HG02938 (cell line): Measurements from ENCODE around the gene PCDH15.
"Not testable (repeated sequence)": the region's sequence is repeated elsewhere in the genome, so short reads cannot be mapped to it uniquely, and the experiment has no call there.

ENCODE experiments used
- ATAC-seq: cut with Tn5 transposase; IDR thresholded peaks from one replicate; pipeline ENCODE4 v1.9.1; 2021; ENCODE audit warnings: mild to moderate bottlenecking, moderate library complexity; ENCODE audit not compliant: unreplicated experiment

The PCDH15 gene

GRCh38 chr10:54576541-54576940 is 224.5 kb downstream of the PCDH15 start:
- no peak for ATAC-seq

- no peak for ATAC-seq
Observed at GRCh38 chr10:54559498-54559897, 241.5 kb downstream of the PCDH15 start.

GRCh38 chr10:54554028-54554427 is 247.0 kb downstream of the PCDH15 start:
- ATAC-seq = no peak

- no peak for ATAC-seq
Observed at GRCh38 chr10:54550016-54550415, 251.0 kb downstream of the PCDH15 start.

GRCh38 chr10:54531296-54531695 is 269.7 kb downstream of the PCDH15 start:
- ATAC-seq = no peak

GRCh38 chr10:54530299-54530698 is 270.7 kb downstream of the PCDH15 start:
- ATAC-seq = no peak

- no peak for ATAC-seq
Observed at GRCh38 chr10:54525816-54526215, 275.2 kb downstream of the PCDH15 start.

GRCh38 chr10:54515244-54515643 is 285.8 kb downstream of the PCDH15 start:
- ATAC-seq = not testable (repeated sequence)

GRCh38 chr10:54503863-54504262 is 297.2 kb downstream of the PCDH15 start:
- ATAC-seq = no peak

- no peak for ATAC-seq
Observed at GRCh38 chr10:54501929-54502328, 299.1 kb downstream of the PCDH15 start.

- no peak for ATAC-seq
Observed at GRCh38 chr10:54496852-54497251, 304.2 kb downstream of the PCDH15 start.

- ATAC-seq = no peak
Observed at GRCh38 chr10:54487743-54488142, 313.3 kb downstream of the PCDH15 start.

- no peak for ATAC-seq
Observed at GRCh38 chr10:54485971-54486370, 315.1 kb downstream of the PCDH15 start.

- ATAC-seq = no peak
Observed at GRCh38 chr10:54484186-54484585, 316.8 kb downstream of the PCDH15 start.

- no peak for ATAC-seq
Observed at GRCh38 chr10:54478601-54479000, 322.4 kb downstream of the PCDH15 start.

GRCh38 chr10:54477738-54478137 is 323.3 kb downstream of the PCDH15 start:
- no peak for ATAC-seq

- ATAC-seq = no peak
Observed at GRCh38 chr10:54470324-54470631, 330.8 kb downstream of the PCDH15 start.

GRCh38 chr10:54469587-54470323 is 331.3 kb downstream of the PCDH15 start:
- ATAC-seq = no peak

- no peak for ATAC-seq
Observed at GRCh38 chr10:54454271-54454670, 346.8 kb downstream of the PCDH15 start.

- ATAC-seq = no peak
Observed at GRCh38 chr10:54449056-54449455, 352.0 kb downstream of the PCDH15 start.

- ATAC-seq = no peak
Observed at GRCh38 chr10:54444170-54444569, 356.9 kb downstream of the PCDH15 start.

GRCh38 chr10:54441275-54441674 is 359.8 kb downstream of the PCDH15 start:
- ATAC-seq = no peak

- ATAC-seq = peak; percentile 96
Observed at GRCh38 chr10:54434782-54435181, 366.2 kb downstream of the PCDH15 start.
